Measurements from ENCODE around the gene TNNT2.

- TF ChIP-seq CTCF (IDR thresholded peaks at IDR 0.05; ENCODE audit: low read depth, low read length) (no peak), POLR2A (IDR thresholded peaks at IDR 0.05; ENCODE audit: extremely low read depth, insufficient read length) (no peak), MYC (IDR thresholded peaks at IDR 0.05; ENCODE audit: low read depth, low read length) (no peak)
Measured at GRCh38 chr1:201350884-201351283, 26.6 kb downstream of the TNNT2 start.

All from NB4 (cell line).